Activated naive CD4-positive, alpha-beta T cell treated with anti-CD3 and anti-CD28 coated beads for 36 hours (primary cell): ENCODE measurements around the gene ANKRD33B. TPM values are rescaled to one million over a fixed set of nuclear protein-coding genes. Genes with fewer than 3 reads are reported as not detected.
"Not testable (repeated sequence)": the region's sequence is repeated elsewhere in the genome, so short reads cannot be mapped to it uniquely, and the experiment has no call there.

Experiments used
- CTCF ChIA-PET: fragments of 350-600 bp; sonication (Branson Sonifier 250); formaldehyde crosslinking; loops from one replicate; lab custom pipeline; 2021; ENCODE audit warnings: antibody characterized with exemption; lab: Charles Lee
- DNase-seq: peaks from one replicate; pipeline ENCODE4 v3.0.0-alpha.2; 2020
- H3K27ac Mint-ChIP-seq: one replicate; pipeline ENCODE4 v1.8.0; 2021; ENCODE audit warnings: mild to moderate bottlenecking, mixed read lengths
- H3K27me3 Mint-ChIP-seq: one replicate; pipeline ENCODE4 v1.8.0; 2021; ENCODE audit warnings: low read depth, mixed read lengths
- H3K36me3 Mint-ChIP-seq: one replicate; pipeline ENCODE4 v1.8.0; 2021; ENCODE audit warnings: low read depth, mixed read lengths
- H3K4me1 Mint-ChIP-seq: one replicate; pipeline ENCODE4 v1.8.0; 2021; ENCODE audit warnings: low read depth, mixed read lengths
- H3K4me3 Mint-ChIP-seq: one replicate; pipeline ENCODE4 v1.8.0; 2021; ENCODE audit warnings: mild to moderate bottlenecking, moderate library complexity, mixed read lengths
- H3K9me3 Mint-ChIP-seq: one replicate; pipeline ENCODE4 v1.8.0; 2021; ENCODE audit warnings: mixed read lengths
- intact Hi-C: fragments of 100-400 bp; cut with micrococcal nuclease; formaldehyde crosslinking; loops from one replicate; pipeline ENCODE4 v1.15.1; 2023
- total RNA-seq, 2 experiments: library from RNA; stranded (reverse); gene quantifications; one replicate each; pipeline ENCODE4 v1.2.3, GENCODE V29; 2021

ANKRD33B gene
- total RNA-seq, 2 experiments from 2014 or later = 1.9 to 2.5 TPM

DNA sequence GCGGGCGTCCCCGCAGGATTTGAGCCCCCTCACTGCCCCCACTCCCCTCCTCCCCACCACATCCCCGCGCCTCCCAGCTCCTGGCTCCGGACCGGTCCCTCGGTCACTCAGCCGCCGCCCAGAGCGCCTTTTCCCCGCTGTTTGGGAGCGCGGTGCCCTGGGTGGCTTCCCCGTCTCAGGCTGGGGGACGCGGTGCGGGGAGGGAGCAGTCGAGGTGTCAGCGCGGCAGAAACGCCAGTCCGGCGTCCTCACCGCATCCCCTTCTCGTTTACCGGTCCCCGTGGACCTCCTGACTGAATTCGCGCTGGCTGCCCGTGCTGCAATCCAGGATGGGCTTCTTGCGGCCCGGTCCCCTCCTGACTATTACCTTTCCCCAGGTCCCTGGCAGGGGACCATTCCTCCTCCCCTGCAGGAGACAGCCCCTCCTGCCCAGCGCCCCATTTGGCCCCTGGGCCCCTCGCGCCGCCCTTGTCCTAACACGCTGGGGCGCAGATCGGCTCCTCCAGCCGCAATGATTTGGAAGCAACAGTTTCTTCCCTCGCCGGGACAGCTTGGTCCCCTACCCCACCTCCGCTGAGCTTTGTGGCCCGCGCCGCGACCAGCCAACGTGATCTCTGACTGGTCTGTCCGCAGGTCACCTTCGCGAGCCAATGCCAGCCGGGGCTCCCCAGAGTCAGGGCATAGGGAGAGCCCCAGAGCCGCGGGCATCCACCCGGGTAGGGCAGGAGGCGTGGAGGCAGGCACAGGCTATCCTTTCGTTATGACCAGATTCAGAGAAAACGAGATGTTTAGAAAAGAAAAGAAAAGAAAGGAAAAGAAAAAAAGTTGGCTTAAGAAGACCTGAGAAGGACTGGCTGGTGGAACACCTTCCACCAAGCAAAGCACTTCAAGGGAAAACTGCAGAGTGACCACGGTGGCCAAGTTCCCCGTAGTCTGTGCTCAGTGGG is 1.2 kb downstream of the ANKRD33B start:
- Mint-ChIP-seq H3K4me3 (peak overlapping the region; percentile 84), H3K27me3 (peaks cover 20% of the 10 kb centered on the region), H3K9me3 (no peaks in the 10 kb centered on the region), H3K4me1 (peaks cover 15% of the 10 kb centered on the region), H3K27ac (no peak overlapping the region), H3K36me3 (no peaks in the 10 kb centered on the region)
- peak; percentile 30 for DNase-seq
- CTCF ChIA-PET = interaction anchor here (1.2 kb wide), 1 partner anchor 13 kb away, joined by 3 read pairs; no protein-coding TSS in a partner anchor
- intact Hi-C loops = loop anchor here (1.0 to 5.0 kb wide), 8 partner anchors 14 to 315 kb away; partner anchors contain the start of genes CCT5, MARCHF6 and ROPN1L

DNA sequence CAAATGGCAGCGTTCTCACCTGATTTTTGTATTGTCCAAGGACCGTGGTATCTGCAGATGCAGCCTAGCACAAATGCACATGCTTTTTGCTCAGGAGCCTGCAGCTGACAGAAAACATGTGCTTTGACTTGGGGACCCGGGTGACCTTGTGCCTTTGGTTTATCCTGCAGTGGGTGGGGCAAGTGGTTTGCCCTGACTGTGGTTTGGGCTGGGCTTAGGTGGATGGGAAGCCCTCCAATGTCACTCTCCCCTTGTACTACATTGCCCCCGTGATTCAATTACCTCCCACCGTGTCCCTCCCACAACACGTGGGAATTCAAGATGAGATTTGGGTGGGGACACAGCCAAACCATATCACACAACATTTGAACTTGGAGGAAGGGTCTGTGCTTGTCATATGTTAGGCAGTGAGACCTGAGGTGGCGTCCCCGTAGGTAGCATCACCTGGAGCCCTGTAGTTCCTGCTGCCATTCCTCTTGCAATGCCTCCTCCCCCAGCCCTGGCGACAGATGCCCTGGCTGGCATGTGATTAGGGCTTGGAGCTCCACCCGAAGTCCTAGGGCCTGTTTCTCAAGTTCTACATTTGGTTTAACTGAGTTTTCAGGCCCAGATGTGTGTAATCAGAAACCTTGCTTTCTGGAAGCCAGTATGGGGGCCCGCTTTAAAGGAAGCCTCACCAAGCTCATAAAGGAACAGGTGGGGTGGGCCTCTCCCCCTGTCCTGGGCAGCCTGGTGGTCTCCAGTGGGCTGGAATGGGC is 2.1 kb downstream of the ANKRD33B start:
- no peak overlapping the region for H3K27ac Mint-ChIP-seq
- H3K27me3 Mint-ChIP-seq = peaks cover 15% of the 10 kb centered on the region
- H3K4me1 Mint-ChIP-seq = peaks cover 15% of the 10 kb centered on the region
- CTCF ChIA-PET = interaction anchor here (0.9 to 1.2 kb wide), 2 partner anchors 10 to 12 kb away, joined by 3 read pairs; no protein-coding TSS in a partner anchor
- no peak for DNase-seq
- no peaks in the 10 kb centered on the region for H3K9me3 Mint-ChIP-seq
- H3K36me3 Mint-ChIP-seq = no peaks in the 10 kb centered on the region
- intact Hi-C loops = loop anchor here (1.0 to 2.0 kb wide), 3 partner anchors 61 to 194 kb away; no protein-coding TSS in a partner anchor
- H3K4me3 Mint-ChIP-seq = peak overlapping the region; percentile 84

DNA sequence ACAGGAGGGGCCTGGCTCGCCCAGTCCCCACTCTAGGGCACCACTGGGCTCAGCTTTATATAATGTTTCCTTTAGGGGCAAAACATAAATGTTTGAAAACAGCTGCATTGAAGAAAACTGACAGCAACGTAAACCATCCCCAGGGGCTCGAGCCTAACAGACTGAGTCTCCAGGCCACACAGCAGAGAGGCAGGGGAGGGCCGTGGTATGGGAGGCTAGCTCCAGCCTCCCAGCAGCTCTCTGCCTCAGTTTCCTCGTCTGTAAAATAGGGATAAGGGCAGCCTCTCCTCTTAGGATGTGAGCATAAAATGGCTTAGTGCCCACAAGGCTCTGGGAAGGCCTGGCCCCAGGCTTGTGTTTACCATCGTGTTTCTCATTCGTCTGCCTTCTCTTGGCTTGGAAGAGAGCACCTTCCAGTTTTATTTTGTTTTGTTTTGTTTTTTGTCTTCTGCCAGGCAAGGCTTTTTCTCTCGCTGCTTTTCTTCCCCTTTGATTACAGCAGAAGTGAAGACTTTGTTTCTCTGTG is 2.7 kb downstream of the ANKRD33B start:
- Mint-ChIP-seq H3K36me3 (no peaks in the 10 kb centered on the region), H3K4me3 (no peak overlapping the region), H3K9me3 (no peaks in the 10 kb centered on the region), H3K27me3 (peaks cover 9% of the 10 kb centered on the region), H3K4me1 (peaks cover 15% of the 10 kb centered on the region), H3K27ac (no peak overlapping the region)
- intact Hi-C loops = no loop called here
- DNase-seq = no peak
- CTCF ChIA-PET = interaction anchor here (0.9 to 1.2 kb wide), 2 partner anchors 9 to 11 kb away, joined by 3 read pairs; no protein-coding TSS in a partner anchor

DNA sequence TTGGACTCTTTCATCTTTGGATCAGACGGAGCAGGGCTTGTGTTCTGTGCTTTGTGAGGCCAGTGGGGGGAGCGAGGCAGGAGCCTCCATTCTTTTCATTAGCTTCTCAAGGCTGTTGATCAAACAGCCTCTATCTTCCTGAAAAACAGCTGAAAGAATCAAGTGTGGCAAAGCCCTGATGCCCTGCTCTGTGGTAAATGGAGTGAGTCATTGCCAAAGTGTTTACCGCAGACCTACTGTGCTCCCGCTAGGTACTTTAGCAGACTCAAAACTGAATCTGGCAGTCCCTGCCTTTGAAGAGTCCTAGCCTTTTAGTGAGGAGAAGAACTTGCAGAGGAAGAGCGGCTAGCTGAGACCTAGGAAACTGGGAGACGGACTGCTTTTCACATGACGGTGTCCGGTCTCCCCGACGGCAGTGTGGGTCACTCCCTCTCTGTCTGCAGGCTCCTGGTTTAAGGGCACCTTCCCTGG is 3.3 kb downstream of the ANKRD33B start:
- no peak overlapping the region for H3K27ac Mint-ChIP-seq
- peaks cover 9% of the 10 kb centered on the region for H3K27me3 Mint-ChIP-seq
- H3K4me1 Mint-ChIP-seq = peaks cover 15% of the 10 kb centered on the region
- H3K9me3 Mint-ChIP-seq = no peaks in the 10 kb centered on the region
- intact Hi-C loops = no loop called here
- CTCF ChIA-PET = interaction anchor here (1.1 kb wide), 1 partner anchor 11 kb away, joined by 3 read pairs; no protein-coding TSS in a partner anchor
- no peak for DNase-seq
- H3K4me3 Mint-ChIP-seq = no peak overlapping the region
- no peaks in the 10 kb centered on the region for H3K36me3 Mint-ChIP-seq

DNA sequence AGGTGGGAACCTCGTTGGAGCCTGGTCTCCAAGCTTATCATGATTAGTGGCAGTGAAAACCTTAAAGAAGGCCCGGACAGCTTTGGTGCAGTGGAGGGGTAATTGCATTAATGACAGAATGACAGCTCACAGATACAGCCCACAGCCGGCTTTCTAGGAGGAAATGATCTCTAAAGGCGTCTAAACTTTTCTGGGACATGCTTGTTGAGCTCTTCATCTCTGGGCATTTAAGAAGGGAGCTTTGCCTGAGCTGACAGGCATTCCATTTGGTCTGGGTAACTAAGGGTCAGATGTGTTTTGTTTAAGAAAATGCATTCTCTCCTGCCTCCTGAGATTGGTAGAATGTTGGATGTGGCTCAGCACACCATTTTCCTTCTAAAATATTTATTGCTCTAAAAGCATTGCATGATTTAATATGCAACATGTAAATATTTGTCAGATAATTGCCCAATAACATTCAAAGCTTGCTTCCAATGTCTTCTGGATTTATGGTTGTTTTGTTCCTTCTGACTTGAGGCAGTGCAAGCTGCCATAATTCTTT is 4.0 kb downstream of the ANKRD33B start:
- Mint-ChIP-seq H3K4me1 (peaks cover 15% of the 10 kb centered on the region), H3K4me3 (no peak overlapping the region), H3K9me3 (no peaks in the 10 kb centered on the region), H3K36me3 (no peaks in the 10 kb centered on the region), H3K27ac (no peak overlapping the region), H3K27me3 (peaks cover 9% of the 10 kb centered on the region)
- no peak for DNase-seq
- intact Hi-C loops = no loop called here
- CTCF ChIA-PET = interaction anchor here (1.1 kb wide), 1 partner anchor 10 kb away, joined by 3 read pairs; no protein-coding TSS in a partner anchor

DNA sequence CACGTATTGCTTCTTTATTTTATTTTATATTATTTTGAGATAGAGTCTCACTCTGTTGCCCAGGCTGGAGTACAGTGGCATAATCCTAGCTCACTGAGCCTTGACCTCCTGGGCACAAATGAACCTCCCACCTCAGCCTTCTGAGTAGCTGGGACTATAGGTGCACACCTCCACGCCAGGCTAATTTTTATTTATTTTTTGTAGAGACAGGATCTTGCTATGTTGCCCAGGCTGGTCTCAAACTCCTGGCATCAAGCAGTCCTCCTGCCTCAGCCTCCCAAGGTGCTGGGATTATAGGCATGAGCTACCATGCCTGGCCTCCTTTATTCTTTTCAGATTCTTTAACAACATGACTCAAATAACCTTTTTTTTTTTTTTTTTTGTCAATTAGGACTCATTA is 6.7 kb downstream of the ANKRD33B start:
- H3K27me3 Mint-ChIP-seq, CTCF ChIA-PET, H3K9me3 Mint-ChIP-seq, DNase-seq, intact Hi-C loops, H3K4me3 Mint-ChIP-seq, H3K36me3 Mint-ChIP-seq, H3K27ac Mint-ChIP-seq: not testable (repeated sequence)
- peaks cover 16% of the 10 kb centered on the region for H3K4me1 Mint-ChIP-seq

DNA sequence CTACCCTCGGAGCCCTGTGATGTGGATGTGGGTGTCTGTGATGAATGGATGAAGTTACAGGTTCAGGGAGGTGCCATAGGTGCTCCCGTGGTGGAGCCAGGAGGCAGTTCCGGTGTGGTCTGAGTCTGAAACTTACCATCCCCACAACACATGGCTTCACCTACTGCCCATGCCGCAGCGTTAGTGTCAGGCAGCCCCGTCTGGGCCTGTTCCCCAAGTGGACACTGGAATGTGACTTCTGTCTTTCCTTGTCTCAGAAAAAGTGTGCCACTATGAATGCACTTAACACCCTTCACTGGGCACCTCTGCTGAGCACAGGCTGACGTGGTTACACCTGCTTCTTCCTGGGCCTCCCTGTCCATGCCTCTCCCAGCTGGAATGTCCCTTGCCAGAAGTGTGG is 8.6 kb downstream of the ANKRD33B start:
- no peaks in the 10 kb centered on the region for H3K27me3 Mint-ChIP-seq
- peaks cover 7% of the 10 kb centered on the region for H3K4me1 Mint-ChIP-seq
- DNase-seq = no peak
- no peaks in the 10 kb centered on the region for H3K9me3 Mint-ChIP-seq
- no peaks in the 10 kb centered on the region for H3K36me3 Mint-ChIP-seq
- no peak overlapping the region for H3K27ac Mint-ChIP-seq
- H3K4me3 Mint-ChIP-seq = no peak overlapping the region
- intact Hi-C loops = no loop called here
- CTCF ChIA-PET = no interaction called here

DNA sequence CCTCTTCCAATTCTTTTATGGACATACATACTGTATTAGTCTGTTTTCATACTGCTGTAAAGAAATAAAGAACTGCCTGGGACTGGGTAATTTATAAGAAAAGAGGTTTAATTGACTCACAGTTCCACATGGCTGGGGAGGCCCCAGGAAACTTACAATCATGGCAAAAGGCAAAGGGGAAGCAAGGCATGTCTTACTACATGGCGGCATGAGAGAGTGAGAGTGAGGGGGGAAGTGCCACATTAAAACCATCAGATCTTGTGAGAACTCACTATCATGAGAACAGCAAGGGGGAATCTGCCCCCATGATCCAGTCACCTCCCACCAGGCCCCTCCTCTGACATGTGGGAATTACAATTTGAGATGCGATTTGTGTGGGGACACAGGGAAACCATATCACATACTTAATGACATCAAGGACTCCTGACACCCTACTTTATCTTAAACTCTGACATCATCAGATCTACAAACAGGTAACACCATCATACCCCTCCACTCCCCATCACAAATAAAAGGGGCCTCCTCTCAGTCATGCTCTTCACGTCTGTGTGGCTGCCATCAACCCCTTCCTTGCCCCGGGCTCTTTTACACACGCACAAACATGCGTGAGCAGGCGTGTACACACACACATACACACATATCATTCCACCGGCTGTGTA is 9.7 kb downstream of the ANKRD33B start:
- intact Hi-C loops = no loop called here
- Mint-ChIP-seq H3K27me3 (no peaks in the 10 kb centered on the region), H3K4me3 (no peak overlapping the region), H3K36me3 (no peaks in the 10 kb centered on the region), H3K27ac (no peak overlapping the region), H3K4me1 (peaks cover 14% of the 10 kb centered on the region), H3K9me3 (no peaks in the 10 kb centered on the region)
- CTCF ChIA-PET = interaction anchor here (1.1 kb wide), 2 partner anchors 54 to 55 kb away, joined by 4 read pairs; no protein-coding TSS in a partner anchor
- peak; percentile 25 for DNase-seq

DNA sequence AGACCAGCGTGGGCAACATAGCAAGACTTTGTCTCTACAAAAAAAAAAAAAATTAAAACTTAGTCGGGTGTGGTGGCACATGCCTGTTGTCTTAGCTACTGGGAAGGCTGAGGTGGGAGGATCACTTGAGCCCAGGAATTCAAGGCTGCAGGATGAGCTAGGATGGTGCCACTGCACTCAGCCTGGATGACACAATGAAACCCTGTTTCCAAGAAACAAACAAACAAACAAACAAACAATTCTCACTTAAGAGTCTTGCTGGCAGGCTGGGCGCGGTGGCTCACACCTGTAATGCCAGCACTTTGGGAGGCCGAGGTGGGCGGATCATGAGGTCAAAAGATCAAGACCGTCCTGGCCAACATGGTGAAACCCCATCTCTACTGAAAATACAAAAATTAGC is 11.0 kb downstream of the ANKRD33B start:
- not testable (repeated sequence) for H3K27me3 Mint-ChIP-seq, H3K9me3 Mint-ChIP-seq, DNase-seq, H3K27ac Mint-ChIP-seq, H3K36me3 Mint-ChIP-seq, H3K4me3 Mint-ChIP-seq
- CTCF ChIA-PET = interaction anchor here (1.1 to 1.3 kb wide), 3 partner anchors 9 to 53 kb away, joined by 3 to 4 read pairs (median 4); no protein-coding TSS in a partner anchor
- peaks cover 27% of the 10 kb centered on the region for H3K4me1 Mint-ChIP-seq
- intact Hi-C loops = loop anchor here (5.0 kb wide), 1 partner anchor 567 kb away; no protein-coding TSS in a partner anchor

DNA sequence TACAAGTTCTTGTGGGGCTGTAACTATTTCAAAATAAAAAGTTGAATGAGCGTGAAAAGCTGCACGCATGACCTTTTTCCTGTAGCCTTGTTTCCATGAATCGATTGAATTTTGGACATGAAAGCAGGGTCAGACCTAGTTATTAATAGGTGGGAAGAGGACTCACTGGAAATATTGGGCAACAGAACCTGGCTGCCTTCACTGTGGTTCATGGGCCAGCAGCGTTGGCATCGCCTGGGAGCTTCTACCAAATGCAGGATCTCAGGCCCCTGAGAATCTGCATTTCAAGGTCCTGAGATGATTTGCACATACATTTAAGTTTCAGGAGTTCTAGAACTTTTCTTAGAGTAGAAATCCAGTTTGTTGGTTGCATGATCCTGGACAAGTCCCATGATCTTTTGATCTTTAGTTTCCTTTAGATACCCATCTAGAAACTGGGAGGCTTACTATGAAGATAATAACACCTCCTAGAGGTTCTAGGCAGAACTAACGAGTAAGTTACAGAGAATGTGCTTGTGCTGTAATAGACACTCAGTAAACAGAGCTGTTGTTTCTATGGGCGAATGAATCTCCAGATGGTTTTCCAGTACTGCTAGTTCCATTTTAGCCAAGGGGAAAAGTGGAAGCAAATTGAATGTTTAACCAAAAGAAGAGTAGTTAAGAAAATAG is 12.4 kb downstream of the ANKRD33B start:
- no peaks in the 10 kb centered on the region for H3K27me3 Mint-ChIP-seq
- intact Hi-C loops = loop anchor here (1.0 to 5.0 kb wide), 3 partner anchors 124 to 566 kb away; partner anchors contain the start of gene CCT5
- no peaks in the 10 kb centered on the region for H3K36me3 Mint-ChIP-seq
- no peak overlapping the region for H3K4me3 Mint-ChIP-seq
- H3K27ac Mint-ChIP-seq = no peak overlapping the region
- no peaks in the 10 kb centered on the region for H3K9me3 Mint-ChIP-seq
- no peak for DNase-seq
- peaks cover 40% of the 10 kb centered on the region for H3K4me1 Mint-ChIP-seq
- CTCF ChIA-PET = interaction anchor here (0.7 to 1.3 kb wide), 2 partner anchors 10 to 51 kb away, joined by 3 read pairs; no protein-coding TSS in a partner anchor
